Motor neuron (in vitro differentiated cells): ENCODE results near the gene PLXNA4. TPM values are rescaled to one million over a fixed set of nuclear protein-coding genes. Genes with fewer than 3 reads are reported as not detected.

Experiments
- ATAC-seq, 8 experiments: fragments of 200-7000 bp; cut with Tn5 transposase; replicated peaks in 6 of 8; 2 replicates each; pipeline ENCODE4 v1.8.0; 2021; ENCODE audit warnings: mild to moderate bottlenecking in 8 of 8, moderate library complexity in 8 of 8
- H3K27ac ChIP-seq, 2 donors: fragments of 250-450 bp; sonication (Bioruptor Pico); 2 replicates each; pipeline ENCODE4 v1.9.0; 2021; ENCODE audit warnings: antibody characterized with exemption in 2 of 2, mild to moderate bottlenecking in 2 of 2, moderate library complexity in 1 of 2
- H3K4me1 ChIP-seq, 2 donors: fragments of 250-450 bp; sonication (Bioruptor Pico); replicated peaks in 1 of 2; 2 replicates each; pipeline ENCODE4 v1.6.1; 2021; ENCODE audit warnings: antibody characterized with exemption in 2 of 2, mild to moderate bottlenecking in 2 of 2, moderate library complexity in 1 of 2
- H3K4me3 ChIP-seq, 5 donors: fragments of 250-450 bp; sonication (Bioruptor Pico); 2 replicates each; pipeline ENCODE4 v1.9.0; 2021; ENCODE audit warnings: antibody characterized with exemption in 5 of 5, mild to moderate bottlenecking in 5 of 5, moderate library complexity in 4 of 5
- WGBS, 10 experiments: fragments of 450-650 bp; shearing (Covaris generic); methylation state at CpG; one replicate each; pipeline ENCODE4 v1.0.0; 2022; 5-methylcytosine and 5-hydroxymethylcytosine counted together
- in situ Hi-C, 9 experiments: fragments of 400-800 bp; cut with MboI; loops; one replicate each; pipeline ENCODE4 v1.15.0; 2021; ENCODE audit warnings: low sequenced_read_pairs in 9 of 9, low pct_unique_long_range_greater_than_20kb in 2 of 9; ENCODE audit not compliant: unreplicated experiment in 9 of 9
- total RNA-seq, 8 experiments: library from RNA; unstranded; fragments of 300-600 nt; gene quantifications; 2 replicates each; pipeline versions ENCODE4 v1.2.3 to v1.2.4, GENCODE V29; 2022

PLXNA4 gene
- total RNA-seq, 8 experiments from 2014 or later = 0.38 to 8.5 (median 2.6) TPM

DNA sequence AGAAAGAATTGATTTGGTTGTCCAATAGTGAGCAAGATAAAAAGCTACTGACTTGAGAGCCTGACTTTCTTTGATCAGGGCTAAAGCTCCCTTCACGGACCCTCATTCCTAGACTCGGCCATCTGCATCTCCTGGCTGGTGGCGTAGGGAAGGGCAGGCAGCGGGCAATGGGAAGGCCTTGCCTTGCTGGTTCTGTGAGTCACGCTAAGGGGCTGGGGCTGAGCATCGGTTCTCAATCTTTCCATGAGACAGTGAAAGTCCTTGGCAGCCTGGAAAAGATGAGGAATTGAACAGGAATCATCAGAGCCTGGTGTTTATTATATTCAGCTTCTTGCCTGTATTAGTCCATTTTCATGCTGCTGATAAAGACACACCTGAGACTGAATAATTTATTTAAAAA lies 475.3 kb downstream of the PLXNA4 start:
- no peak overlapping the region for H3K27ac ChIP-seq
- in situ Hi-C loops = no loop called here

DNA sequence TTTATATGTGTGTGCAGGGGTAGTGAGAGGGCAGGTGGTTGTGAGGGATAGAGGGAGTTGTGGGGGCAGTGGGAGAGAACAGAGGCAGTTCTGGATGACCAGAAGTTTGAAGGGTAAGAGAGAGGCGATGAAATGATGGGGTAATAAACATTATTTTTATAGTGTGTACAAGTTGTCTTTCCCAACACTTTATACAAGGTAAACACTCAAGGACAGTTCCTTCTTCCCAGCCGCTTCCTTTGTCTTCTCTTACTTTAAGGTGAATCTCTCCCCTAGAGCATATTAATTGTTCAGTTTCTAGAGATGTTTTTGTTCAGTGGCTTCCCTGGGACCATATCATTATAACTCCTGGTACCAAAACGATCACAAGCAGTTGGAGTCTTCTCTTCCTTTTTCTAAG lies 475.8 kb downstream of the PLXNA4 start:
- no peak for ATAC-seq
- in situ Hi-C loops = no loop called here
- 59 to 100% (median 71%) methylated on average over 1 to 3 of the region's 3 CpGs; no CpG with 5 or more reads in 1 of the 10 experiments for WGBS, 10 experiments
- H3K4me3 ChIP-seq = no peak overlapping the region
- H3K4me1 ChIP-seq = no peaks in the 10 kb centered on the region
- H3K27ac ChIP-seq = no peak overlapping the region

More for the DNA sequence above, 475.3 kb downstream of the PLXNA4 start:
- no peaks in the 10 kb centered on the region for H3K4me1 ChIP-seq
- no peak overlapping the region for H3K4me3 ChIP-seq
- ATAC-seq = no peak
- WGBS, 10 experiments = 60 to 93% (median 82%) methylated on average over 1 to 6 of the region's 6 CpGs; no CpG with 5 or more reads in 2 of the 10 experiments

DNA sequence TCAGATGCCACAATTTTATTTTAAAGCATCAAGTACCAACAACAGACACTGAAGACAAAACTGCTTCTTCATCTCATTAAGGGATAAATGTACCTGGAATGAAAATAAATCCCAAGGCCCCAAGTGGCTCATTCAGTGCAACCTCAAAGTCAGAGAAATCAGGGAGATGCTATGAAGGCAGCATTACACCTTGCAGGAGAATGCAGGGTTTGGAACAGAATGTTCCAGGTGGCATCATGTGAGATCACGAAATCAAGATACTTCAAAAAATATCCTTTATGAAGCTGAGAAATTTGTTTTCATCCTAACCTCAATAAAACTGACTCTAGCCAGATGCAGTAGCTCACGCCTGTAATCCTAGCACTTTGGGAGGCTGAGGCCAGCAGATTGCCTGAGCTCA lies 477.1 kb downstream of the PLXNA4 start:
- WGBS, 10 experiments = 33 to 86% (median 65%) methylated on average over 1 to 2 of the region's 2 CpGs; no CpG with 5 or more reads in 4 of the 10 experiments
- ATAC-seq = no peak
- Histone ChIP-seq H3K4me1 (peaks cover 0 to 4% of the 10 kb centered on the region in 2 donors), H3K4me3 (no peak overlapping the region), H3K27ac (no peak overlapping the region)
- in situ Hi-C loops = no loop called here

DNA sequence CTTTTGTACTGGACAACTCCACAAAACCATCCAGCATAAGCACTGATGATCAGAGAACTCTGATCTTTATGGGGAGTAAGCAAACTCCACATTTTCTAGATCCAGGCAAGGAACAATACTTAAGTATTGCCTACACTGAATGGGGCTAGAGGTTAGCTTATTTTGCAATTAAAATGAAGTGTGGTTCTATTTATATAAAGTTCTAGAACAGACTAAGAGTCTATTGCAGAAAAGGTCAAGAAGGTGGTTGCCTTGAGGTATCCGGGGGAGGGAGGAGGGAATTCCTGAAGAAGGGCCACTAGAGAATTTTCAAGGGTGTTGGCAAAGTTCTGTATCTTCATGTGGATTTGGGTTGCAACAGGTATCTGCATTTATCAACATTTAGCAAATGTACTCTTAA lies 477.9 kb downstream of the PLXNA4 start:
- in situ Hi-C loops = no loop called here
- no peak overlapping the region for H3K4me3 ChIP-seq
- H3K27ac ChIP-seq = no peak overlapping the region
- H3K4me1 ChIP-seq = peaks cover 0 to 4% of the 10 kb centered on the region in 2 donors
- ATAC-seq = peak in 2 of 8 experiments; percentile 38 to 51
- WGBS, 10 experiments = 17 to 100% (median 83%) methylated on average over 1 of the region's 1 CpG; no CpG with 5 or more reads in 5 of the 10 experiments

DNA sequence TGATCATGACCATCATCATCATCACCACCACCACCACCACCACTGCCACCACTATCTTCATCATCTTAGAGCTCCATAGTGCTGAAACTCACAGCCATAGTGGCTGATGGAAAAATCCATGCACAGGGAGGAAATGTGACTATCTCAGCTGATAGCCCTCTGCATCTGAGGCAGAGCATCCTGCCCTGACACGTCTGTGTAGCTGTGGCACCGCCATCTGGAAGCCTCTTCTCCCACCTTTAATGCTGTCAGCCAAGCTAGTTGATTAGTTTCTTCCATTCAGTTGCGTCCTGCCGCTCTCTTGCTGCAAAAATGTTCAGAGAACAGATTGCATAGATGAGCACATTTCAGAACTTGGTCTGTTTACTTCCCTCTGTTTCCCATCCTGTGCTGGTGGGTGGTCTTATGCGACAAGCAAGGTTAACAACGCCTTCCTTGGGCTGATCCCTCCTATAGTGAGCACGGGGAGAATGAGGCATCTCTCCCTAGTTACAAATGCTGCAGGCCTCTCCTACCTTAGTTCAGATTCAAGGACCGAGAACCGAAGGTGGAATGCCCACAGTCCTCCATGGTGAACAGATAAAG lies 478.6 kb downstream of the PLXNA4 start:
- H3K4me3 ChIP-seq = no peak overlapping the region
- 38 to 89% (median 64%) methylated on average over 2 to 7 of the region's 9 CpGs; no CpG with 5 or more reads in 1 of the 10 experiments for WGBS, 10 experiments
- peaks cover 0 to 4% of the 10 kb centered on the region in 2 donors for H3K4me1 ChIP-seq
- no peak for ATAC-seq
- no peak overlapping the region for H3K27ac ChIP-seq
- in situ Hi-C loops = no loop called here

DNA sequence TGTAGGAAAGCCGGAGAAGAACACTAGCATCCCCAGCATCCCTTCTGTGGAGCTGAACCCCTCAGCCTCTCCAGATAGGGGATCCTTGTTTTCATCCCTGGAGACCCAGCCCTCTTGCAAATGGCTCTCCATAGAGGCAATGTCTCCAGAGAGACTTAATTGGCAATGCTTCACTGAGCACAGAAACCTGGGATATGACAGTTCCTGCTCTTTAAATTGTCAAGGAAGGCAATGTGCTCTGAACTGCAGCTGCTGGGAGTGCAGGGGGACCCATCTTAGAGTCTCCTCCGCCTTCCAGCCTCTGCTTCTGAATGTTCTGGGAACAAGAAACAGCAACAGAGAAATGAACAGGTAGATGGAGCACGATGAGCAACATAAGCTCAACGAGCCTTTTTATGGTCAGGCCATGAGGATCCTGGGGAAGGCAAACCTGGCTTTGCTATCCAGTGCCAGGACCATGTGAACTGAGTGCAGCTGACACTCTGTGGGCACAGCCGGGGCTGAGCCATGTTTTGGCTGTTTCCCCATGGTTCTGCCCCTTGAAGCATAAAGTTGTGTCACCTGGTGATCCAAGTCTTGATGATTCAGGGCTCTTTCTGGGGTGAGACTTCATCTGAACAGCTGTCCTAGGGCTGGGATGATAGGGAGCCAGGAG lies 481.0 kb downstream of the PLXNA4 start:
- Histone ChIP-seq H3K27ac (no peak overlapping the region), H3K4me3 (no peak overlapping the region), H3K4me1 (peaks cover 0 to 4% of the 10 kb centered on the region in 2 donors)
- in situ Hi-C loops = no loop called here
- ATAC-seq = no peak
- 8 to 68% (median 55%) methylated on average over 2 to 4 of the region's 5 CpGs; no CpG with 5 or more reads in 3 of the 10 experiments for WGBS, 10 experiments

DNA sequence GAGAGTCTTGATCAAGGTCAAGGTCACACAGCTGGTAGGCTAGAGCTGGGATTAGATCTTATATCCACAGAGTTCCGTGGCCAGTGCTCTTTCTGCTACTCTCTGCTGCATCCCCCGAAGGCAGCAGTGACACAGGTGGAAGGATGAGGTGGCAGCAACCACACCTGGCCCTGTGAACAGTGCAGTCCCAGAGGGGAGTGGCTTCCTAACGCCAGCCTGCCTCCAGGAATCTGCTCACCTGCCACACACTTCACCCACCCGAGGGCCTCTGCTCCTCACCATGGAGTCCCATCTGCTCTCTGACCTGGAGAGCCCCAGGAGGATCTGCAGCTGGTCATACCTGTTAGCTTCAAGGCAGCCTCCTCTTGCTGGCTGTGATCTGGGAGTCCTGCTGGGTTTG lies 484.2 kb downstream of the PLXNA4 start:
- ATAC-seq = no peak
- in situ Hi-C loops = no loop called here
- 43 to 80% (median 56%) methylated on average over 1 to 2 of the region's 4 CpGs; no CpG with 5 or more reads in 6 of the 10 experiments for whole genome bisulfite sequencing, 10 experiments
- peaks cover 0 to 4% of the 10 kb centered on the region in 2 donors for H3K4me1 ChIP-seq
- H3K4me3 ChIP-seq = no peak overlapping the region
- no peak overlapping the region for H3K27ac ChIP-seq

DNA sequence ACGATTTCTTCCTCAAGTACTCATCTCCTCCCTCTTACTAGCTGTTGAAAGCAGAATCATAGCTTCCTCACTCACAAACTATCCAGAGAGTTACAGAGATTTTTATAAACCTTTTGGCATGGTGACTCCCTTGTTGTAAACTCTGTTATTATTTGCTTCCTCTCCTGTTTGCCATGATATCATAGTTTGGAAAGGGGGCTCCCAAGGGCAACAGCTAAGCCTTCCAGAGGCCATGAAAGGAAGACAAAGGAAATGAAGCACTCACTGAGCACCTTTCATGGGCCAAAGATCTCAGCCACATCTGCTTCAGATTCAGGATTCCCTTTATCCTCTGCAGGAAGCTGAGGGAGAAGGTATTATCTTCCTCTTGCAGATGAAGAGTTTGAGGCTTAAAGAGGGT lies 484.6 kb downstream of the PLXNA4 start:
- H3K4me3 ChIP-seq = no peak overlapping the region
- peaks cover 0 to 4% of the 10 kb centered on the region in 2 donors for H3K4me1 ChIP-seq
- ATAC-seq = no peak
- 0 to 62% (median 45%) methylated on average over 1 of the region's 1 CpG; no CpG with 5 or more reads in 6 of the 10 experiments for WGBS, 10 experiments
- in situ Hi-C loops = no loop called here
- no peak overlapping the region for H3K27ac ChIP-seq

DNA sequence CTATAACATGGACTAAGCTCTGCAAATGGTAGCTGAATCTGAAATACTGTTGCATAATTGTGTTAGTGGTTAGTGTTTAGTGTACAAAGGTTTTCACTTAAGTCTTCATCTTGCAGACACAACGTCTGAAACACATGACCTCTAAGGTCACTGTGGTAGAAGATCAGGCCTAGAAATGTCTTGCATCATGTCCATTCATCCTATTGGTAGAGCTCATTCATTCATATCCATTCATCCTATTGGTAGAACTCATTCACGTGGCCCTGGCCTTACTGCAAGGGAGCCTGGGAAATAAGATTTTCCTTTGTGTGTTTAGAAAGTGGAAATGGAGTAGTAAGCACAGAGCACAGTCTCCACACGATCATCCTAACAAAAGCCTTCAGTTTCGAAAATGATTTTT lies 485.8 kb downstream of the PLXNA4 start:
- 33 to 93% (median 59%) methylated on average over 2 to 4 of the region's 4 CpGs; no CpG with 5 or more reads in 2 of the 10 experiments for WGBS, 10 experiments
- Histone ChIP-seq H3K4me3 (no peak overlapping the region), H3K4me1 (peaks cover 0 to 4% of the 10 kb centered on the region in 2 donors), H3K27ac (no peak overlapping the region)
- ATAC-seq = no peak
- in situ Hi-C loops = no loop called here

DNA sequence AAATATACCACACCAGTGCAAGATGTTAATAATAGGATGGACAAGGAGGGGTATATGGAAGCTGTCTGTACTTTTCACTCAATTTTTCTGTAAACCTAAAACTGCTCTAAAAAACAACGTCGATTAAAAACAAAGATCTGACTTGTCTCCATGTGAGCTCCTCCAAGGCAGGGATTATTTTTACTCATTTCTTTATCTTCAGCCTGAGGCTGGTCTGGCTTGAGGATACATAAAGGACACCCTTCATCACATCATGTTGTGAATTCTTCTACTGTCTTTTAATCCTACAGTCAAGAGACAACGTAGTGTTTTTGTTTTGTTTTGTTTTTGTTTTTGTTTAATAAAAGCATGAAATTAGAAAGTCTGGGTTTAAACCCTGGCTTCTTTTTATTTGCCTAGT lies 486.9 kb downstream of the PLXNA4 start:
- ATAC-seq = no peak
- WGBS, 10 experiments = 38 to 100% (median 90%) methylated on average over 1 to 3 of the region's 3 CpGs

DNA sequence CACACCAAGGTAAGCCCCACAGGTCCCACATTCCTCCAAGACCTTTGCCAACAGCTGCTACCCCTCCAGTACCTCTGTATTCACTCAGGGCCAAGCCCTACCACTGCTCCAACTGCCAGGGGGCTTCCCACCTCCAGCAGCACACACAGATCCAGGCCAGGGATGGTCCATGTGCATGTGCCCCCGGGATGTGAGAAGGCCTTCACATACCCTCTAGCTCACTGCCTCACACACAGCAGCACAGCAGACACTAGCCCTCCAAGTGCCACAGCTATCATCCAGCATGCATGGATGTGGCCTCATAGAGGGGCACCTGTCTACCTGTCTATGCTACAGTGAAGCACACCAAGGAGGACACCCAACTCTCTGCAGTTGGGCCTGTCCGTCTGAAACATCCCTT lies 488.8 kb downstream of the PLXNA4 start:
- Histone ChIP-seq H3K27ac (no peak overlapping the region), H3K4me3 (no peak overlapping the region), H3K4me1 (no peaks in the 10 kb centered on the region)
- ATAC-seq = no peak
- WGBS, 10 experiments = 60 to 90% (median 81%) methylated on average over 1 to 2 of the region's 2 CpGs; no CpG with 5 or more reads in 7 of the 10 experiments
- in situ Hi-C loops = no loop called here

More for the DNA sequence above, 486.9 kb downstream of the PLXNA4 start:
- Histone ChIP-seq H3K27ac (no peak overlapping the region), H3K4me1 (no peaks in the 10 kb centered on the region), H3K4me3 (no peak overlapping the region)
- in situ Hi-C loops = no loop called here

DNA sequence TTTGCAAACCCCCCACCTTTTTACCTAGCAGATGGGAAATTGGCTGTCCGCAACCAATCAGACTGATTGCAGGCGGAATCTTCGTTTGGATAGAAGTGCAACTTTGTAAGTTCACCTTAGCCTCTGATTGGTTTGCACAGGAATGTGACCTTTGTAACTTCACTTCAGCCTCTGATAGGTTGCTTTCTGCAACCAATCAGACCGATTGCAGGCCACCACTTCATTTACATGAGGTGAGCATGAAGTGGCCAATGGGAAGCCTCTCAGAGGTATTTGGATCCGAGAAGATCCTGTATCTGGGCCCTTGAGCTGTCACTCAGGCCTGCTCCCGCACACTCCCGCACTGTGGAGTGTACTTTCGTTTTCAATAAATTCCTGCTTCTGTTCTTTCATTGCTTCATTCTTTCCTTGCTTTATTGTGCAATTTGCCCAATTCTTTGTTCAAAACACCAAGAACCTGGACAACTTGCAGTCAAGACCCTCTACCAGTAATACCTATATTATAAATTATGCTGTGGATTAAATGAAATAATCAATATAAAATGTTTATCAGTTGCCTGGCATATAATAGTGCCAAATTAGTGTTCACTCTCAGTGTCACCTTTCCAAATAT lies 491.4 kb downstream of the PLXNA4 start:
- in situ Hi-C loops = no loop called here
- no peak overlapping the region for H3K4me3 ChIP-seq
- no peak overlapping the region for H3K27ac ChIP-seq
- 46 to 100% (median 71%) methylated on average over 1 to 6 of the region's 8 CpGs; no CpG with 5 or more reads in 3 of the 10 experiments for WGBS, 10 experiments
- H3K4me1 ChIP-seq = no peaks in the 10 kb centered on the region
- ATAC-seq = peak in 1 of 8 experiments; percentile 39

DNA sequence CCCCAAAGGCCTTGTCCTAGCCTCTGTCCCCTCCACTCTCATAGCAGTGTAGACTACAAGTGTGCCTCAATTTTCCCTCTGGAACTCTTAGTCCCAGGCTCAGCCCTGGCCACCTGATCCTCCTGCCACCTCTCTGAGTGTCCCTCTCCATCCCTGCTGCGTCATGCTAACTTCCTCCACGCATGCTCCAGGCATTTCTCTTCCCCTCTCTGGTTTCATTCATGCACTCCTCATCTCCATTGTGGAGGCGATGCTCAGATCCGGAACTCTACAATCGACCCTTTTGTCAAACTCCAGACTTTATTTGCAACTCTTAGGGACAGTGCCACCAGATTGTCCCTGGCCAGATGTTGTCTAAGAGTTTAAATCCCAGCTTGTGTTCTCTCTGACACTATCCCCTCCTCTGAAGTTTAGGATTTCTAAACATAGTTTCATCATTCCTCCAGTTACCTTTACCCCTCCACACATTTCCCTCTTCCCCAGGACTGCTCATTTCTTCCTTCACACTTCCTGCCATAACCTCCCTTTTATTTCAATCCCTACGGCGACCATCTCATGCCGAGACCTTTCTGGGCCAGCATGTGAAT lies 492.6 kb downstream of the PLXNA4 start:
- ATAC-seq = no peak
- Histone ChIP-seq H3K4me3 (no peak overlapping the region), H3K4me1 (no peaks in the 10 kb centered on the region), H3K27ac (no peak overlapping the region)
- 40 to 100% (median 73%) methylated on average over 1 to 8 of the region's 8 CpGs; no CpG with 5 or more reads in 1 of the 10 experiments for WGBS, 10 experiments
- in situ Hi-C loops = no loop called here
